ENCODE results near the gene ACSL1.

The ACSL1 gene

DNA sequence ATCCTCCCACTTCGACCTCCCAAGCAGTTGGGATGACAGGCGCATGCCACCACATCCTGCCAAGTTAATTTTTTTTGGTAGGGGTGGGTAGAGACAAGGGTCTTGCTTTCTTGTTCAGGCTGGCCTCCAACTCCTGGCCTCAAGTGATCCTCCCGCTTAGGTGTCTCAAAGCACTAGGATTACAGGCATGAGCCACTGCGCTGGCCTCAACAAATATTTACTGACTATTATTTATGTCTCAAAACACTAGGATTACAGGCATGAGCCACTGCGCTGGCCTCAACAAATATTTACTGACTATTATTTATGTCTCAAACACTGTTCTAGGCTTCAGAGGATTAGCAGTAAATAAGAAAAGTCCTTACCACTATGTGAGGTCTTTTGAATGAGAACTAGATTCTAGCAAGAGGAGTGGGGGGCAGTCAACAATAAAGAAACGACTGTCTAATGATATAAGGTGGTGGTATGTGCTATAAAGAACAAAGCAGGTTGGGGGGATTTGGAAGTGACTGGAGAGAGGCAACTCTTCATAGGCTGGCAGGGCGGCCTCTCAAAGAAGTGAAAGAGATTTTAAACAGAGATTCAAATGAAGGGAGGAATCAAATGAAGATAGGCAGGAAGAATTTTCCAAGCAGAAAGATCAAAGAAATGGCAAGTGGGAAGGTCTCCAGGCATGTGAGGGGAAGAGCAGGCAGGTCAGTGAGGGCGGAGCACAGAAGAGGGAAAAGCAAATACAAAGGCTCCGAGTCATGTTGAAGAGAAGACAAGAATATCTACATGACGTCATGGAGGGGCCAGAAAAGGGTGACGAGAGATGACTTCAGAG is 12.7 kb upstream of the ACSL1 start:
- no peak overlapping the region for H3K4me3 ChIP-seq (ENCODE audit: low read depth, low read length)
- DNase-seq (ENCODE audit: low read depth) = no peak
- TF ChIP-seq POLR2A (IDR thresholded peaks at IDR 0.05; ENCODE audit: extremely low read depth, insufficient read length) (no peak), MYC (IDR thresholded peaks at IDR 0.05; ENCODE audit: low read depth, low read length) (no peak)
- TF ChIP-seq, protein P1, sequence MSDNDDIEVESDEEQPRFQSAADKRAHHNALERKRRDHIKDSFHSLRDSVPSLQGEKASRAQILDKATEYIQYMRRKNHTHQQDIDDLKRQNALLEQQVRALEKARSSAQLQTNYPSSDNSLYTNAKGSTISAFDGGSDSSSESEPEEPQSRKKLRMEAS (IDR thresholded peaks at IDR 0.05; ENCODE audit: low read depth, low read length) = no peak
- TF ChIP-seq, protein P2, sequence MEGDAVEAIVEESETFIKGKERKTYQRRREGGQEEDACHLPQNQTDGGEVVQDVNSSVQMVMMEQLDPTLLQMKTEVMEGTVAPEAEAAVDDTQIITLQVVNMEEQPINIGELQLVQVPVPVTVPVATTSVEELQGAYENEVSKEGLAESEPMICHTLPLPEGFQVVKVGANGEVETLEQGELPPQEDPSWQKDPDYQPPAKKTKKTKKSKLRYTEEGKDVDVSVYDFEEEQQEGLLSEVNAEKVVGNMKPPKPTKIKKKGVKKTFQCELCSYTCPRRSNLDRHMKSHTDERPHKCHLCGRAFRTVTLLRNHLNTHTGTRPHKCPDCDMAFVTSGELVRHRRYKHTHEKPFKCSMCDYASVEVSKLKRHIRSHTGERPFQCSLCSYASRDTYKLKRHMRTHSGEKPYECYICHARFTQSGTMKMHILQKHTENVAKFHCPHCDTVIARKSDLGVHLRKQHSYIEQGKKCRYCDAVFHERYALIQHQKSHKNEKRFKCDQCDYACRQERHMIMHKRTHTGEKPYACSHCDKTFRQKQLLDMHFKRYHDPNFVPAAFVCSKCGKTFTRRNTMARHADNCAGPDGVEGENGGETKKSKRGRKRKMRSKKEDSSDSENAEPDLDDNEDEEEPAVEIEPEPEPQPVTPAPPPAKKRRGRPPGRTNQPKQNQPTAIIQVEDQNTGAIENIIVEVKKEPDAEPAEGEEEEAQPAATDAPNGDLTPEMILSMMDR (IDR thresholded peaks at IDR 0.05; ENCODE audit: low read depth, low read length) = no peak

GRCh38 chr4:184836613-184837012 is 10.8 kb upstream of the ACSL1 start:
- TF ChIP-seq, protein P1 (IDR thresholded peaks at IDR 0.05; ENCODE audit: low read depth, low read length) = no peak
- TF ChIP-seq, protein P2 (IDR thresholded peaks at IDR 0.05; ENCODE audit: low read depth, low read length) = no peak
- TF ChIP-seq MYC (IDR thresholded peaks at IDR 0.05; ENCODE audit: low read depth, low read length) = no peak
- no peak for TF ChIP-seq POLR2A (IDR thresholded peaks at IDR 0.05; ENCODE audit: extremely low read depth, insufficient read length)

DNA sequence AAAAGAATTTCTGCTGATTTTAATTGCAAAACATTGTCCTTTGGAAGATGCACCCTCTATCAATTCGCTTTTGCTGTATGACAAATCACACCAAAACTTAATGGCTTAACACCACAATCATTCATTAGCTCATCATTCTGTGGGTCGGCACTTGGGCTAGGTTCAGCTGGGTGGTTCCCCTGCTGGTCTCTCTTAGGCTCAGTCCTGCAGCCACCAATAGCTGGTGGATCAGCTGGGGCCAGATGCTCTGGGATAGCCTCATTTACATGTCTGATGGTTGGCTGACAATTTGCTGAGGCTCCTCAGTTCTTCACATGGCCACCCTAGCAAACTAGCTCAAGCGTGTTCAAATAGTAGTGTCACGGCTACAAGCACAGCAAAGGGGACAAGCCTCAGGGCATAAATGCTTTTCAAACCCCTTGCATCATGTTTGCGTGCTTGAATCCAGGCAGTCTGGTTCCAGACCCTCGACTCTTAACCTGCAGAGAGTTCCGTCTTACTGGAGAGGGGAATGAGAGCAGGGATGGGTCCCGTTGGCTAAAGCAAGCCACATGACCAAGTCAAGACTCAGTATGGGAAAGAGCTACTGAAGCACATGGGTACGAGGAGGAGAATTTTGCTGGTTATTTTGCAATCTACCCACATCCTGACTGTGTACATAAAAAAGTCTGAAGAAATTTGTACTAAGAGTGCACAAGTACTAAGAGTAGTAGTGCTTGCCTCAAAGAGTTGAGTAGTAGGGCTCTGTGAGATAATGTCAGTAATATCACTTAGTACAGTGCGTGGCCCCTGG is 7.5 kb upstream of the ACSL1 start:
- no peak overlapping the region for H3K4me3 ChIP-seq (ENCODE audit: low read depth, low read length)
- DNase-seq (ENCODE audit: low read depth) = peak; percentile 94
- peak; percentile 94 for TF ChIP-seq MYC (IDR thresholded peaks at IDR 0.05; ENCODE audit: low read depth, low read length)
- no peak for TF ChIP-seq POLR2A (IDR thresholded peaks at IDR 0.05; ENCODE audit: extremely low read depth, insufficient read length)
- TF ChIP-seq, protein P1 (IDR thresholded peaks at IDR 0.05; ENCODE audit: low read depth, low read length) = peak; percentile 97
- TF ChIP-seq, protein P2 (IDR thresholded peaks at IDR 0.05; ENCODE audit: low read depth, low read length) = no peak

More at GRCh38 chr4:184836613-184837012, 10.8 kb upstream of the ACSL1 start:
- DNase-seq (ENCODE audit: low read depth) = no peak
- no peak overlapping the region for H3K4me3 ChIP-seq (ENCODE audit: low read depth, low read length)

- TF ChIP-seq, protein P2 (IDR thresholded peaks at IDR 0.05; ENCODE audit: low read depth, low read length) = no peak
- TF ChIP-seq, protein P1 (IDR thresholded peaks at IDR 0.05; ENCODE audit: low read depth, low read length) = no peak
- TF ChIP-seq POLR2A (IDR thresholded peaks at IDR 0.05; ENCODE audit: extremely low read depth, insufficient read length) (no peak), MYC (IDR thresholded peaks at IDR 0.05; ENCODE audit: low read depth, low read length) (no peak)
- no peak for DNase-seq (ENCODE audit: low read depth)
- H3K4me3 ChIP-seq (ENCODE audit: low read depth, low read length) = no peak overlapping the region
Observed at GRCh38 chr4:184831153-184831552, 5.4 kb upstream of the ACSL1 start.

DNA sequence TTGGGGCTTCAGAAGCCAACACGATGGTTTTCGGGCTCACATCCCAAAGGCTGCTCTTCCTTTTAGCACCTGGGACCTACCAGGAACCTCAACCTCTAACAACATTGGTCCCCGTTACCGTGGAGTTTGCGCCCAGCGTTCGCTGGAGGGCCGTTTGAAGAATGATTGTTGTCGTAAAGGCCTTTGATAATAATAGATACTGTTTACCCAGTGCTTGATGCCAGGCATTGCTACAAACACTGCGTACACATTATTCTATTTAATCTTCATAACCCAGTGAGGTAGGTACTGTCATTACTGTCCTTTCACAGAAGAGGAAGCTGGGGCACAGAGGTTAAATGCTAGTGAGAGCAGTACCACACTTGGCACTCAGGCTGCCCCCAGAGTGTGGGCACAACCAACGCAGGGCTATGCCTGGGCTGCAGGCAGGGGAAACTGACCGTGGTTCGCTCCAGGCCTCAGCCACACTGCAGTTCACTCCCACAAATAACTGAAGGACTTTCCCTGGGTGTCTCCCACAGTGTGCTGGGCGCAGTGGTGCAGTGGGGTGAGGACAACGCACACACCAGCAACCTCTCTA is 1.0 kb upstream of the ACSL1 start:
- DNase-seq (ENCODE audit: low read depth) = peak; percentile 60
- TF ChIP-seq MYC (IDR thresholded peaks at IDR 0.05; ENCODE audit: low read depth, low read length) = no peak
- peak overlapping the region; percentile 66 for H3K4me3 ChIP-seq (ENCODE audit: low read depth, low read length)

Data from NB4 (cell line).